Measurements from ENCODE around the gene CLIP2.
"Not testable (repeated sequence)": the region's sequence is repeated elsewhere in the genome, so short reads cannot be mapped to it uniquely, and the experiment has no call there.

The CLIP2 gene

GRCh38 chr7:74338366-74339108 is 49.3 kb downstream of the CLIP2 start:
- no peak for DNase-seq

GRCh38 chr7:74339648-74340047 is 50.4 kb downstream of the CLIP2 start:
- not testable (repeated sequence) for DNase-seq

GRCh38 chr7:74343281-74344131 is 54.3 kb downstream of the CLIP2 start:
- no peak for DNase-seq

GRCh38 chr7:74344132-74344496 is 54.9 kb downstream of the CLIP2 start:
- DNase-seq: no peak

- DNase-seq: no peak
These were observed 55.6 kb downstream of the CLIP2 start for GRCh38 chr7:74344786-74345185.

GRCh38 chr7:74345970-74346369 is 56.8 kb downstream of the CLIP2 start:
- no peak for DNase-seq

- DNase-seq: no peak
These were observed 60.4 kb downstream of the CLIP2 start for GRCh38 chr7:74349621-74350020.

GRCh38 chr7:74350751-74351150 is 61.5 kb downstream of the CLIP2 start:
- no peak for DNase-seq

- DNase-seq: no peak
These were observed 62.6 kb downstream of the CLIP2 start for GRCh38 chr7:74351836-74352235.

GRCh38 chr7:74352551-74353138 is 63.4 kb downstream of the CLIP2 start:
- not testable (repeated sequence) for DNase-seq

GRCh38 chr7:74354009-74354408 is 64.8 kb downstream of the CLIP2 start:
- DNase-seq: no peak

- no peak for DNase-seq
These were observed 65.9 kb downstream of the CLIP2 start for GRCh38 chr7:74355091-74355490.

- DNase-seq: no peak
These were observed 67.5 kb downstream of the CLIP2 start for GRCh38 chr7:74356589-74357315.

- no peak for DNase-seq
These were observed 70.8 kb downstream of the CLIP2 start for GRCh38 chr7:74360008-74360407.

- DNase-seq: no peak
These were observed 73.1 kb downstream of the CLIP2 start for GRCh38 chr7:74362266-74362665.

GRCh38 chr7:74364061-74364460 is 74.9 kb downstream of the CLIP2 start:
- no peak for DNase-seq

GRCh38 chr7:74365322-74366022 is 76.3 kb downstream of the CLIP2 start:
- no peak for DNase-seq

GRCh38 chr7:74371381-74372341 is 82.5 kb downstream of the CLIP2 start:
- DNase-seq: no peak

- no peak for DNase-seq
These were observed 83.4 kb downstream of the CLIP2 start for GRCh38 chr7:74372511-74373111.

- DNase-seq: no peak
These were observed 84.3 kb downstream of the CLIP2 start for GRCh38 chr7:74373536-74373935.

- no peak for DNase-seq
These were observed 86.6 kb downstream of the CLIP2 start for GRCh38 chr7:74375726-74376220.
